ENCODE measurements around the gene HIVEP2.
A peak's percentile ranks its signal among the peaks of the same experiment; 100 is the strongest.

HIVEP2 gene

GRCh38 chr6:142810952-142811514 is 133.9 kb downstream of the HIVEP2 start:
- no peak for DNase-seq

- no peak for DNase-seq
Measured at GRCh38 chr6:142809947-142810346, 135.0 kb downstream of the HIVEP2 start.

GRCh38 chr6:142808405-142809061 is 136.4 kb downstream of the HIVEP2 start:
- DNase-seq: no peak

GRCh38 chr6:142805042-142805441 is 139.9 kb downstream of the HIVEP2 start:
- no peak for DNase-seq

GRCh38 chr6:142804490-142804889 is 140.5 kb downstream of the HIVEP2 start:
- no peak for DNase-seq

GRCh38 chr6:142803495-142804058 is 141.4 kb downstream of the HIVEP2 start:
- DNase-seq: no peak

GRCh38 chr6:142803032-142803431 is 141.9 kb downstream of the HIVEP2 start:
- DNase-seq: no peak

GRCh38 chr6:142802124-142802523 is 142.9 kb downstream of the HIVEP2 start:
- peak; percentile 17 for DNase-seq

- no peak for DNase-seq
Measured at GRCh38 chr6:142800240-142800639, 144.7 kb downstream of the HIVEP2 start.

GRCh38 chr6:142799639-142800038 is 145.3 kb downstream of the HIVEP2 start:
- DNase-seq: no peak

- no peak for DNase-seq
Measured at GRCh38 chr6:142797159-142797558, 147.8 kb downstream of the HIVEP2 start.

- DNase-seq: peak; percentile 57
Measured at GRCh38 chr6:142796571-142796970, 148.4 kb downstream of the HIVEP2 start.

- no peak for DNase-seq
Measured at GRCh38 chr6:142796024-142796423, 149.0 kb downstream of the HIVEP2 start.

GRCh38 chr6:142794424-142794823 is 150.6 kb downstream of the HIVEP2 start:
- no peak for DNase-seq

GRCh38 chr6:142790257-142790656 is 154.7 kb downstream of the HIVEP2 start:
- DNase-seq: peak; percentile 12

- DNase-seq: no peak
Measured at GRCh38 chr6:142787422-142787821, 157.6 kb downstream of the HIVEP2 start.

- DNase-seq: no peak
Measured at GRCh38 chr6:142786476-142786875, 158.5 kb downstream of the HIVEP2 start.

- peak; percentile 1 for DNase-seq
Measured at GRCh38 chr6:142784344-142784743, 160.6 kb downstream of the HIVEP2 start.

GRCh38 chr6:142783499-142783898 is 161.5 kb downstream of the HIVEP2 start:
- no peak for DNase-seq

GRCh38 chr6:142781129-142781528 is 163.8 kb downstream of the HIVEP2 start:
- no peak for DNase-seq

GRCh38 chr6:142773859-142774648 is 170.9 kb downstream of the HIVEP2 start:
- no peak for DNase-seq

GRCh38 chr6:142773324-142773723 is 171.7 kb downstream of the HIVEP2 start:
- no peak for DNase-seq

GRCh38 chr6:142771162-142771561 is 173.8 kb downstream of the HIVEP2 start:
- DNase-seq: no peak

GRCh38 chr6:142765306-142765705 is 179.7 kb downstream of the HIVEP2 start:
- no peak for DNase-seq
